DND-41 (cell line): ENCODE results near the gene ZFPL1.
A peak's percentile ranks its signal among the peaks of the same experiment; 100 is the strongest.
"Not testable (repeated sequence)": the region's sequence is repeated elsewhere in the genome, so short reads cannot be mapped to it uniquely, and the experiment has no call there.

ENCODE experiments used
- ATAC-seq: fragments of 200-7000 bp; cut with Tn5 transposase; 3 replicates; pipeline ENCODE4 v1.9.1; 2021; ENCODE audit warnings: low read depth; ENCODE audit not compliant: insufficient read depth
- DNase-seq: peaks from one replicate; pipeline ENCODE4 v3.0.0-alpha.2; 2020
- H2AFZ ChIP-seq: 2 replicates; pipeline ENCODE4 v1.6.0; 2012; ENCODE audit warnings: low read depth, low read length
- H3K27ac ChIP-seq: 2 replicates; pipeline ENCODE4 v1.5.1; 2012; ENCODE audit warnings: low read length, inconsistent platforms
- H3K27me3 ChIP-seq: fragments of 200-600 bp; sonication (generic); 2 replicates; pipeline ENCODE4 v1.6.0; 2012; ENCODE audit warnings: low read length, mild to moderate bottlenecking, inconsistent platforms; ENCODE audit not compliant: insufficient read depth, poor library complexity
- H3K36me3 ChIP-seq: 2 replicates; pipeline ENCODE4 v1.5.1; 2012; ENCODE audit warnings: low read length, inconsistent platforms; ENCODE audit not compliant: insufficient read depth
- H3K4me1 ChIP-seq: 2 replicates; pipeline ENCODE4 v1.5.1; 2012; ENCODE audit warnings: mild to moderate bottlenecking, low read length; ENCODE audit not compliant: insufficient read depth
- H3K4me2 ChIP-seq: 2 replicates; pipeline ENCODE4 v1.6.0; 2012; ENCODE audit warnings: mild to moderate bottlenecking, moderate library complexity, low read length, inconsistent platforms; ENCODE audit not compliant: insufficient read depth
- H3K4me3 ChIP-seq, 2 experiments: fragments of 200-600 bp in 1 of 2; shearing (Covaris generic) in 1 of 2; 2 replicates each; pipeline ENCODE4 v1.5.1; 2012 to 2016; ENCODE audit warnings: inconsistent platforms in 2 of 2, low read length in 2 of 2, mild to moderate bottlenecking in 2 of 2, low read depth in 1 of 2, moderate library complexity in 1 of 2
- H3K79me2 ChIP-seq: 2 replicates; pipeline ENCODE4 v1.6.0; 2012; ENCODE audit warnings: low read length, inconsistent platforms; ENCODE audit not compliant: insufficient read depth
- H3K9ac ChIP-seq: 2 replicates; pipeline ENCODE4 v1.6.0; 2012; ENCODE audit warnings: low read depth, mild to moderate bottlenecking, inconsistent platforms, low read length, moderate library complexity
- H3K9me3 ChIP-seq: 2 replicates; pipeline ENCODE4 v1.5.1; 2012; ENCODE audit warnings: low read length, moderate library complexity, mild to moderate bottlenecking, inconsistent platforms; ENCODE audit not compliant: insufficient read depth, severe bottlenecking
- H4K20me1 ChIP-seq: 2 replicates; pipeline ENCODE4 v1.6.0; 2012; ENCODE audit warnings: low read length; ENCODE audit not compliant: insufficient read depth
- EZH2 ChIP-seq: IDR thresholded peaks from 3 replicates; pipeline ENCODE4 v1.6.1; 2012; ENCODE audit warnings: borderline replicate concordance, low read depth, mild to moderate bottlenecking, moderate library complexity, low read length, inconsistent platforms; ENCODE audit not compliant: severe bottlenecking
- TF ChIP-seq, protein P1 (sequence below): IDR thresholded peaks from 2 replicates; pipeline ENCODE4 v1.5.1; 2012; ENCODE audit warnings: borderline replicate concordance, low read length, moderate library complexity, mild to moderate bottlenecking; ENCODE audit not compliant: poor library complexity, severe bottlenecking; ENCODE audit errors: extremely low read depth

Gene ZFPL1

DNA sequence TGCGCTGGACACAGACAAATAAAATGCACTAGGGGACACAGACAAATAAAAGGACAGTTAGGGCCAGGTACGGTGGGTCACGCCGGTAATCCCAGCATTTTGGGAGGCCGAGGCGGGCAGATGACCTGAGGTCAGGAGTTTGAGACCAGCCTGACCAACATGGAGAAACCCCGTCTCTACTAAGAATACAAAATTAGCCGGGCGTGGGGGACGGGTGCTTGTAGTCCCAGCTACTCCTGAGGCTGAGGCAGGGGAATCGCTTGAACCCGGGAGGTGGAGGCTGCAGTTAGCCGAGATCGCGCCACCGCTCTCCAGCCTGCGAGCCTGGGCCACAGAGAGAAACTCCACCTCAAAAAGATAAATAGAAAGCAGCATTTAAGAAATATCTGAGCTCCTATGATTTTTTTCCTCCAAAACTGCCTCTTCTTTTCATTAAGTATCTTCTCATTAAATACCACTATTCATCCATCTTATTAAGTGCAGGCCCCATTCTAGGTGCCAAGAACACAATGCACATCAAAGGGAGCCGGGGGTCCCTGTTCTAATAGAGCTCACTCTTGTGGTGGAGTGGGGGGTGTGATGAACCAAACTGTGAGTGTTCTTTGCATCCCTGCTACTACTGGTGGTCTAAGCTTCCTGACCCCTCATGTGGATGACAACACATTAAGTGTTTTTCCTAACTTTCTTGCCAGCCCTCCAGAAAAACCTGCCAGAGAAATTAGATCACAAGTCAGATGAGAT, 34.2 kb downstream of the ZFPL1 start:
- H3K27ac ChIP-seq: no peak overlapping the region
- H3K4me2 ChIP-seq: peak overlapping the region; percentile 43; the same call in 1 of the 2 replicates
- DNase-seq: no peak
- H3K9ac ChIP-seq: peak overlapping the region; percentile 27
- ATAC-seq: no peak
- H2AFZ ChIP-seq: no peak overlapping the region
- peak overlapping the region in 1 of 2 experiments; percentile 11; a peak in 1 of 4 replicates for H3K4me3 ChIP-seq
- TF ChIP-seq EZH2: no peak
- TF ChIP-seq, protein P1, sequence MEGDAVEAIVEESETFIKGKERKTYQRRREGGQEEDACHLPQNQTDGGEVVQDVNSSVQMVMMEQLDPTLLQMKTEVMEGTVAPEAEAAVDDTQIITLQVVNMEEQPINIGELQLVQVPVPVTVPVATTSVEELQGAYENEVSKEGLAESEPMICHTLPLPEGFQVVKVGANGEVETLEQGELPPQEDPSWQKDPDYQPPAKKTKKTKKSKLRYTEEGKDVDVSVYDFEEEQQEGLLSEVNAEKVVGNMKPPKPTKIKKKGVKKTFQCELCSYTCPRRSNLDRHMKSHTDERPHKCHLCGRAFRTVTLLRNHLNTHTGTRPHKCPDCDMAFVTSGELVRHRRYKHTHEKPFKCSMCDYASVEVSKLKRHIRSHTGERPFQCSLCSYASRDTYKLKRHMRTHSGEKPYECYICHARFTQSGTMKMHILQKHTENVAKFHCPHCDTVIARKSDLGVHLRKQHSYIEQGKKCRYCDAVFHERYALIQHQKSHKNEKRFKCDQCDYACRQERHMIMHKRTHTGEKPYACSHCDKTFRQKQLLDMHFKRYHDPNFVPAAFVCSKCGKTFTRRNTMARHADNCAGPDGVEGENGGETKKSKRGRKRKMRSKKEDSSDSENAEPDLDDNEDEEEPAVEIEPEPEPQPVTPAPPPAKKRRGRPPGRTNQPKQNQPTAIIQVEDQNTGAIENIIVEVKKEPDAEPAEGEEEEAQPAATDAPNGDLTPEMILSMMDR: no peak
- no peaks in the 10 kb centered on the region for H3K9me3 ChIP-seq
- H3K27me3 ChIP-seq: no peaks in the 10 kb centered on the region
- H3K36me3 ChIP-seq: peaks cover 55% of the 10 kb centered on the region
- peaks cover 24% of the 10 kb centered on the region; the same call in 1 of the 2 replicates for H4K20me1 ChIP-seq
- H3K79me2 ChIP-seq: peaks cover 67% of the 10 kb centered on the region
- H3K4me1 ChIP-seq: peaks cover 67% of the 10 kb centered on the region

DNA sequence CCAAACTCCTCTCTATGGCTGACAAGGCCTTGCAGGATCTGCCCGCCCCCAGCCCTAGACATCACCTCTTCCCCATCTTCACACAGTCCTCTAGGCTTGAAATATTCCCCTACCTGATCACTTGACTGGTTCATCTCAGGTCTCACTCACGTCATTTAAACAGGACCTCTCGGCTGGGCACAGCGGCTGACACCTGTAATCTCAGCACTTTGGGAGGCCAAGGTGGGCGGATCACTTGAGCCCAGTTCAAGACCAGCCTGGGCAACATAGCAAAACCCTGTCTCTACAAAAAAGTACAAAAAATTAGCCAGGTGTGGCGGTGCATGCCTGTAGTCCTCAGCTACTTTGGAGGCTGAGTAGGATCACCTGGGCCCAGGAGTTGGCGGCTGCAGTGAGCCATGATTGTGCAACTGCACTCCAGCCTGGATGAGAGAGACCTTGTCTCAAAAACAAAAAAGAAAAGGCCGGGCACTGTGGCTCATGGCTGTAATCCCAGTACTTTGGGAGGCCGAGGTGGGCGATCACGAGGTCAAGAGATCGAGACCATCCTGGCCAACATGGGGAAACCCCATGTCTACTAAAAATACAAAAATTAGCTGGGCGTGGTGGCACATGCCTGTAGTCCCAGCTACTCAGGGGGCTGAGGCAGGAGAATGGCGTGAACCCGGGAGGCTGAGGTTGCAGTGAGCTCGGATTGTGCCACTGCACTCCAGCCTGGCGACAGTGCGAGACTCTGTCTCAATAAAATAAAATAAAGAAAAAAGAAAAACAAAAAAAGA, 35.1 kb downstream of the ZFPL1 start:
- ATAC-seq, H3K9ac ChIP-seq, H3K27me3 ChIP-seq, H3K27ac ChIP-seq, H3K4me2 ChIP-seq, DNase-seq, H2AFZ ChIP-seq, H3K4me3 ChIP-seq, H3K9me3 ChIP-seq: not testable (repeated sequence)
- H3K36me3 ChIP-seq: peaks cover 56% of the 10 kb centered on the region
- peaks cover 65% of the 10 kb centered on the region for H3K79me2 ChIP-seq
- H3K4me1 ChIP-seq: peaks cover 67% of the 10 kb centered on the region
- peaks cover 24% of the 10 kb centered on the region; the same call in 1 of the 2 replicates for H4K20me1 ChIP-seq

DNA sequence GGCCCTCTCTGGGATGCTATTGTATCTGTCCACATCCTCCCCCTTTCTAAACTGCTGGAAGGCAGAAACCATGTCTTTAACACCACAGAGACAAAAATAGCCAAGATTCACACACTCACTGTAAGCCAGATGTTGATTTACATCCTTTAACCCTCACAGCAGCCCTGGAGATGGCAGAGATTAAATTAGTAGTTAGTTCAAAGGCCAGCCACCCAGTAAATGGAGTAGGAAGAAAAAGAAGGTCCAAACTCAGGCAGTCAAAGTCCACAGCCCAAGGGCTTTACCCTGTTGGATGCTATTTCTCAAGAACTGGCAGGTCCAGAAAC, 35.6 kb downstream of the ZFPL1 start:
- no peak for ATAC-seq
- Histone ChIP-seq H3K4me3 (no peak overlapping the region), H3K4me1 (peaks cover 66% of the 10 kb centered on the region), H3K9me3 (no peaks in the 10 kb centered on the region), H3K36me3 (peaks cover 62% of the 10 kb centered on the region), H3K4me2 (no peak overlapping the region), H3K79me2 (peaks cover 69% of the 10 kb centered on the region), H3K27me3 (no peaks in the 10 kb centered on the region), H4K20me1 (peaks cover 24% of the 10 kb centered on the region; the same call in 1 of the 2 replicates), H3K9ac (peak overlapping the region; percentile 6; the same call in 1 of the 2 replicates), H3K27ac (no peak overlapping the region), H2AFZ (no peak overlapping the region)
- TF ChIP-seq, protein P1: no peak
- DNase-seq: no peak

DNA sequence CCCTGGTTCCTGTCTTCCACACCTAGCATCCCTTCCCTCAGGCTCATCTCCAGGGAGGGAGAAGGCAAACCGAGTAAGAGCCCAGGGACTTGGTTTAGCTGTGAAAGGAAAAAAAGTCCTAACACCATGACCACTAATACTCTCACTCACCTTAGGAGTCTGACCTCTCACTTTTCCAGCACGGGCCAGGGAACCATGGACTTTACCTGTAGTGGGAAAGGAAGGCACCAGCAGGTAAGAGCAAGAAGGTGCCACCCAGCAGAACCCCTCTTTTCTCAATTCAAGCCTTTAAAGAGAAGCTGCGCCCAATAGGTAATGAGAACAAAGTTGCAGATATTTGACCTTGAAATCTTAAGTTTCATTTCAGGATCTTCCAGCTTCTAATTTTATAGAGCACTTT, 36.8 kb downstream of the ZFPL1 start:
- peaks cover 54% of the 10 kb centered on the region for H3K4me1 ChIP-seq
- peak overlapping the region; percentile 80 for H3K27ac ChIP-seq
- no peak overlapping the region for H2AFZ ChIP-seq
- peaks cover 23% of the 10 kb centered on the region; the same call in 1 of the 2 replicates for H4K20me1 ChIP-seq
- H3K4me3 ChIP-seq: peak overlapping the region; percentile 90 to 92; a peak in 3 of 4 replicates
- peak overlapping the region; percentile 86 for H3K9ac ChIP-seq
- peaks cover 65% of the 10 kb centered on the region for H3K79me2 ChIP-seq
- no peak for TF ChIP-seq EZH2
- TF ChIP-seq, protein P1: no peak
- ATAC-seq: no peak
- peak overlapping the region; percentile 90 for H3K4me2 ChIP-seq
- H3K9me3 ChIP-seq: no peaks in the 10 kb centered on the region
- no peak for DNase-seq
- H3K36me3 ChIP-seq: peaks cover 65% of the 10 kb centered on the region
- H3K27me3 ChIP-seq: no peaks in the 10 kb centered on the region
